ENCODE data around the gene FBXO11.

DNA sequence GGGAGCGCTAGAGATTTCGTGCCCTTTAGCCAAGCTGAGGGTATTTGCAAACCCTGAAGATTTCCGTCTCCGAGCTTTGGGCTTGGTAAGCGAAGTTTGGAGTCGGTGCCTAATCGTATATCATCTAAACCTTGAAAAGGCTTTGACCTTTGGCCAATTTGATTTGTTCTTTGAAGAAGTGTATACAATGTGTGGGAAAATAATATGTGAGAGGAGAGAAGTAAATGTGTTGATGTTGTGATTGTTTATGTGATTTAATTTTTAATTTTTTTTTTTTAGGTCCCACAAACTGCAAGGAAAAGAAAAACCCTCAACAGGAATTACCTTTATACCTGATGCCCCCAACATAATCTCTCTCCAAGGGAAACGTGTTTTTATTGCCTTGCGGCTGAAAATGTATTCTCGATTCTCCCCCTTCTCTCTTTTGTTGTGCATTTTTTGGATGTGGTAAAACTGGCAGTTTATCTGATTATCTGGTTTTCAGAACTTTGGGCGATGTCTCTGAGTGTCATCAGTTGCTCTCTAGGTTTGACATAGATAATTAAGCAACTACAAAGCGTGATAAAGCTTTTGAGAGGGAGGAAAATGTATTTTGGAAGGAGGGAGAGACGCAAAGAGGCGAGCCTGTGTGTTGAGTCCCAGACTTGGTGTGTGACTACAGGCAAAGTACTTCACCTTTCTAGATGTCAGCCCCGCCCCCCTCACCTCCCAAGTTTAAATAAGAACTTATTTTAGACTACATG, 912 bp upstream of the FBXO11 start:
- TF ChIP-seq, protein P1, sequence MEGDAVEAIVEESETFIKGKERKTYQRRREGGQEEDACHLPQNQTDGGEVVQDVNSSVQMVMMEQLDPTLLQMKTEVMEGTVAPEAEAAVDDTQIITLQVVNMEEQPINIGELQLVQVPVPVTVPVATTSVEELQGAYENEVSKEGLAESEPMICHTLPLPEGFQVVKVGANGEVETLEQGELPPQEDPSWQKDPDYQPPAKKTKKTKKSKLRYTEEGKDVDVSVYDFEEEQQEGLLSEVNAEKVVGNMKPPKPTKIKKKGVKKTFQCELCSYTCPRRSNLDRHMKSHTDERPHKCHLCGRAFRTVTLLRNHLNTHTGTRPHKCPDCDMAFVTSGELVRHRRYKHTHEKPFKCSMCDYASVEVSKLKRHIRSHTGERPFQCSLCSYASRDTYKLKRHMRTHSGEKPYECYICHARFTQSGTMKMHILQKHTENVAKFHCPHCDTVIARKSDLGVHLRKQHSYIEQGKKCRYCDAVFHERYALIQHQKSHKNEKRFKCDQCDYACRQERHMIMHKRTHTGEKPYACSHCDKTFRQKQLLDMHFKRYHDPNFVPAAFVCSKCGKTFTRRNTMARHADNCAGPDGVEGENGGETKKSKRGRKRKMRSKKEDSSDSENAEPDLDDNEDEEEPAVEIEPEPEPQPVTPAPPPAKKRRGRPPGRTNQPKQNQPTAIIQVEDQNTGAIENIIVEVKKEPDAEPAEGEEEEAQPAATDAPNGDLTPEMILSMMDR (conservative IDR thresholded peaks at IDR 0.05), result peak; percentile 53
- no peak for TF ChIP-seq ZFX (IDR thresholded peaks at IDR 0.05)
